HUES48 (cell line): ENCODE measurements around the gene STUM.
A peak's percentile ranks its signal among the peaks of the same experiment; 100 is the strongest.
"Not testable (repeated sequence)": the region's sequence is repeated elsewhere in the genome, so short reads cannot be mapped to it uniquely, and the experiment has no call there.

Experiments used
- H3K27ac ChIP-seq: one replicate; pipeline ENCODE4 v1.7.0; 2013; ENCODE audit warnings: low read depth, low read length, inconsistent platforms
- H3K27me3 ChIP-seq: 2 replicates; pipeline ENCODE4 v1.6.1; 2013; ENCODE audit warnings: mild to moderate bottlenecking, low read length; ENCODE audit not compliant: control insufficient read depth, insufficient read depth
- H3K36me3 ChIP-seq: 2 replicates; pipeline ENCODE4 v1.6.1; 2013; ENCODE audit warnings: low read length; ENCODE audit not compliant: control insufficient read depth, insufficient read depth
- H3K4me1 ChIP-seq: 2 replicates; pipeline ENCODE4 v1.6.1; 2013; ENCODE audit warnings: mild to moderate bottlenecking, low read length; ENCODE audit not compliant: control insufficient read depth, insufficient read depth
- H3K4me3 ChIP-seq: 2 replicates; pipeline ENCODE4 v1.5.1; 2013; ENCODE audit warnings: mild to moderate bottlenecking, low read depth, low read length
- H3K9ac ChIP-seq: 2 replicates; pipeline ENCODE4 v1.6.1; 2013; ENCODE audit warnings: mild to moderate bottlenecking, low read depth, low read length, moderate library complexity
- H3K9me3 ChIP-seq: 2 replicates; pipeline ENCODE4 v1.6.1; 2013; ENCODE audit warnings: low read length; ENCODE audit not compliant: control insufficient read depth, insufficient read depth

The STUM gene, protein sequence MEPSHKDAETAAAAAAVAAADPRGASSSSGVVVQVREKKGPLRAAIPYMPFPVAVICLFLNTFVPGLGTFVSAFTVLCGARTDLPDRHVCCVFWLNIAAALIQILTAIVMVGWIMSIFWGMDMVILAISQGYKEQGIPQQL

DNA sequence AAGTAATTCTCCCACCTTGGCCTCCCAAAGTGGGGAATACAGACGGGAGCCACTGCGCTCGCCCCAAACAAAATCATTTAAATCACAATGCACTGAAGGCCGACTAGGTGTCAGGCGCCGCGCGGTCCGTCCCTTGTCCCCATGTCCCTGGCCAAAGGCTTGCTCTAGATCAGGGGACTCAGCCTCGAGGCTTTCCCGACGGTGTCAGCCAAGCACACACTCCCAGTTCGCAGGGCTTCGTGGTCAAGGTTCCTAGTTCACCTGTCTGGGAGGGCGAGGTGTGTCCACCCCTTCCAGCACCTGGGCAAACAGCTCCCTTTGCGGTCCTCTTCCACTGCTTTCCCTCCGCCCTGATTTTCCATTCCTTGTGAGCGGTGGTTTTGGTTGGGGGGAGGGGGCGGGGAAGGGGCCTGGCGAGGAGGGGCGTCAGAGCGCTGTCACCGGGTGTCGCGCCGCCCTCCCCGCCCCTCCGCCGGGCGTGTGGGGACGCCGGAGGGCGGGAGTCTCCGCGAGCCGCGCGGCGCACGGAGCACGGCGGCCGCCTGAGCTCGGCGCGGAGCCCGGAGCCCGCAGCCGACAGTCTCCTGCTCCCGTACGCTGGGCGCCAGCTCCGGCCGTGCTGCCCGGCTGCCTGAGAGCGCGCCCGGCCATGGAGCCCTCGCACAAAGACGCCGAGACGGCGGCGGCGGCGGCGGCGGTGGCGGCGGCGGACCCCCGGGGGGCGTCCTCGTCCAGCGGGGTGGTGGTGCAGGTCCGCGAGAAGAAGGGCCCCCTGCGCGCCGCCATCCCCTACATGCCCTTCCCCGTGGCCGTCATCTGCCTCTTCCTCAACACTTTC is at the start of gene STUM:
Gene STUM, plus strand, starts transcription at position 509 of the 838 bp plus-strand sequence. Its CDS starts 141 bp downstream, at position 650.
- Histone ChIP-seq H3K27ac (no peak within 1 kb of the TSS), H3K9ac (no peak within 1 kb of the TSS), H3K27me3 (peaks cover 58% of the 10 kb centered on the region), H3K36me3 (no peaks in the 10 kb centered on the region), H3K4me1 (peaks cover 4% of the 10 kb centered on the region), H3K9me3 (no peaks in the 10 kb centered on the region), H3K4me3 (peak within 1 kb of the TSS; percentile 63)

DNA sequence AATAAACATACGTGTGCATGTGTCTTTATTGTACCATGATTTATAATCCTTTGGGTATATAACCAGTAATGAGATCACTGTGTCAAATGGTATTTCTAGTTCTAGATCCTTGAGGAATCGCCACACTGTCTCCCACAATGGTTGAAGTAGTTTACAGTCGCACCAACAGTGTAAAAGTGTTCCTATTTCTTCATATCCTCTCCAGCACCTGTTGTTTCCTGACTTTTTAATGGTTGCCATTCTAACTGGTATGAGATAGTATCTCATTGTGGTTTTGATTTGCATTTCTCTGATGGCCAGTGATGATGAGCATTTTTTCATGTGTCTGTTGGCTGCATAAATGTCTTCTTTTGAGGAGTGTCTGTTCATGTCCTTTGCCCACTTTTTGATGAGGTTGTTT is 48.9 kb upstream of the STUM start:
- peaks cover 14% of the 10 kb centered on the region for H3K4me1 ChIP-seq
- H3K4me3 ChIP-seq, H3K9me3 ChIP-seq, H3K27me3 ChIP-seq, H3K36me3 ChIP-seq, H3K9ac ChIP-seq, H3K27ac ChIP-seq: not testable (repeated sequence)

DNA sequence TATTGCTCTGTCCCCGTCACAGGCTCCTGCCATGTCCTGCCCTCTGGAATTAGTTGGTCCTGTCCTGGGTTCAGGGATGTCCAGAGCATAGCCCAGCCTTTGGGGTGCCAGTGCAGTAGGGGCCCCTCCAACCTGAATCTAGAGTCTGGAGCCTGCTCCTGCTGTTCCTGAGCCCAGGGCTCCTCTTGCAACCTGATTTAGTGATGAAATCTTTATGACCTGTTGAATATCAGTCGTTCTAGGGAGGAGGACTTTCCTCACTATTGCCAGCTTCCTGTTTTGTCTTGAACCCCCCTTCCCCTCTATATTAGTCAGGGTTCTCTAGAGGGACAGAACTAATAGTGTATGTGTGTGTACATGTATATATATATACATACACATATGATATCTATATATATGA is 42.5 kb upstream of the STUM start:
- H3K9ac ChIP-seq, result no peak overlapping the region
- H3K4me3 ChIP-seq, result no peak overlapping the region
- H3K27ac ChIP-seq, result no peak overlapping the region
- H3K9me3 ChIP-seq, result no peaks in the 10 kb centered on the region
- no peaks in the 10 kb centered on the region for H3K4me1 ChIP-seq
- H3K36me3 ChIP-seq, result no peaks in the 10 kb centered on the region
- H3K27me3 ChIP-seq, result peaks cover 15% of the 10 kb centered on the region

DNA sequence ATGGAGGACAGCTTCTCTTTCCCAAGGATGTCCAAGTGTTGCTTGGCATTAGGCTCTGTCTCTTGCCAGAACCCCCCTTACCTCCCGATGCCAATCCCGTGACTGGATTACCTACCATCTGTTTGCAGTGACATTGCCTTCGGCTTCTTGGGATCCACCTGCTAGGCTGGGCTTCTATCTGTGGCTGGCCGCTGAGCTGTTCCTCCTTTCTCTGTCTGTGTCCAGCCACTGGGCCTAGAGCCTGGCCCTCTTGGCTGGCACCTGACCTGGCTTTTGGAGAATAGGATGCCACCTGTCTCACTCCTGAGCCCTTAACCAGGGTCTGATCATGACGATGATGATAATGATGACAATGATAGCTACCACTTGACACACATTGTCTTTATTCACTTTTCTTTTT is 41.6 kb upstream of the STUM start:
- H3K27ac ChIP-seq, result no peak overlapping the region
- H3K9ac ChIP-seq, result no peak overlapping the region
- H3K4me1 ChIP-seq, result no peaks in the 10 kb centered on the region
- H3K4me3 ChIP-seq, result no peak overlapping the region
- H3K36me3 ChIP-seq, result no peaks in the 10 kb centered on the region
- peaks cover 16% of the 10 kb centered on the region for H3K27me3 ChIP-seq
- no peaks in the 10 kb centered on the region for H3K9me3 ChIP-seq

DNA sequence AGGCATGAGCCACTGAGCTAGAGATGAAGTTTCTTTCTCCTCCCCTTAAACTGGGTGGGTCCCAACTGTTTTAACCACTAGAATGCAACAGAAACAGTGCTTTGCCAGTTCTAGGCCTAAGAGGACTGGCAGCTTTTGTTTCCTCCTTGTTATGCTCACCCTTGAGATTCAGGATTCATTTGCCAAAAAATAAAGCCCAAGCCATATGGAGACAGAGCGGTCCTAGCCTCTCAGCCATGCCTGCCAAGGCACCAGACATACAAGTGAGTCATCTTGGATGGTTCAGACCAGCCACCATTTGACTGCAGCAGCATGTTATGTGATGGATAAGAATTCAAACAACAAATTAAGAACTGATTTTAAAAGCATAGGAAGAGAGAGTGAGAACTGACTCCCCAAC is 38.1 kb upstream of the STUM start:
- Histone ChIP-seq H3K4me1 (no peaks in the 10 kb centered on the region), H3K4me3 (no peak overlapping the region), H3K27me3 (peaks cover 12% of the 10 kb centered on the region), H3K9me3 (no peaks in the 10 kb centered on the region), H3K36me3 (no peaks in the 10 kb centered on the region), H3K27ac (no peak overlapping the region), H3K9ac (no peak overlapping the region)

DNA sequence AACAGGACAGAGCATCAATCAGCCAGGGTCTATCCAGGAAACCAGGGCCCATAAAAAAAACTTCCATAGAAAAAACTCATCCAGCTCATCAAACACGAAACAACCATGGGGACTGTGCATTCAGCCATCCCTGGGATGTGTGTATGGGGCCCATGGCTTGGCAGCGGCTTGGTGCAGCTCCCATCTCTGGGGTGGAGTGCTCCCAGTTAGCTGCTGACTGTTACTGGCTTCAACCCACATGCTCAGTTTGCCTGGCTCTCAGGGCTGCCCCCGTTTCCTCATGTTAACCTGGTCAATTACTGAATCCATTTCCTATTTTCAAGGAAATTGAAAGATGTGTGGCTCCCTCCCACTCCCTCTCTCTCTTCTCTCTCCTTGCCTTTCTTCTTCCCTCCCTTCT is 37.3 kb upstream of the STUM start:
- H3K9me3 ChIP-seq, result no peaks in the 10 kb centered on the region
- H3K27ac ChIP-seq, result no peak overlapping the region
- H3K4me1 ChIP-seq, result no peaks in the 10 kb centered on the region
- no peaks in the 10 kb centered on the region for H3K36me3 ChIP-seq
- H3K27me3 ChIP-seq, result peaks cover 12% of the 10 kb centered on the region
- no peak overlapping the region for H3K4me3 ChIP-seq
- H3K9ac ChIP-seq, result no peak overlapping the region

DNA sequence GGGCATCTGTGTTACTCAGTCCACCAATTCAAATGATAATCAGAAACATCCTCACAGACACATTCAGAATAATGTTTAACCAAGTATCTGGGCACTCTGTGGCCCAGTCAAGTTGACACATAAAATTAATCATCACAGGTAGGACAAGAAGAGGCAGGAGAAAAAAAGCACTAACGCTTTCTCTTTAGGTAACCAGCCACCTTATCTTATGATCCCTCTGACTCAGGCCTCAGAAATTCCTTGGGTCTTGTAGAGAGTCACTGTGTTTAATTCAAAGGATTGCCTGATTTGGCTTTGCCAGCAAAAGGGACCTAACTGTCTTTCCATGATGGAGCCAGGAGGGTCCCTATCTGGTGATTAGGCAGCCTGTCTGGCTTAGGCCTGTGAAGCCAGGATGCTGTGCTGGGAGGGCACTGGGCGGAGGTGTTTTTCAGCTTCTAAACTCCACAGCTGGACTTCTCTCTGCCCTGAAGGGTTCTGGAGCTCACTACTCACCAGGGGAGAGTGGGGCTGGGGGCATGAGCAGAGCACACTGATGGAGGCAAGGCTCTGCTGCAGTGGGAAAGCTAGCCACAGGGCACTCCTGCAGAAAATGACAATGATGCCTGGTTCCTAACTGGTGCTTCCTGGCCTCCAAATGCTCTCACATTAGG is 36.4 kb upstream of the STUM start:
- no peaks in the 10 kb centered on the region for H3K36me3 ChIP-seq
- H3K4me1 ChIP-seq, result no peaks in the 10 kb centered on the region
- peaks cover 12% of the 10 kb centered on the region for H3K27me3 ChIP-seq
- no peak overlapping the region for H3K9ac ChIP-seq
- H3K4me3 ChIP-seq, result no peak overlapping the region
- H3K9me3 ChIP-seq, result no peaks in the 10 kb centered on the region
- H3K27ac ChIP-seq, result no peak overlapping the region

DNA sequence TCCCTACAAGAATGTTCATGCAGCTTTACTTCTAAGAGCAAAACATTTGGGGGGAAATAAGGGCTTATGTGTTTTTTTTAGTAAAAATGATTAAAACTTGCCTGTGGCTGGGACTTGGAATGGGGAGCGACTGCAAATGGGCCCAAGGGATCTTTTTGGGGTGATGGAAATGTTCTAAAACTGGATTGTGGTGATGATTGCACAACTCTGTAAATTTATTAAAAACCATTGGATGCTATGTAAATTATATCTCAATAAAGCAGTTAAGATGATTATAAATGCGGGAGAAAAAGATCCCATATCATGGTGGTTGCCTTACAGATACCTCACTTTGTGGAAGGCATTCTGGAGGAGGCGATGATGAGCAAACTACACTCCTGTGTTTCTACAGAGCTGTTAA is 30.2 kb upstream of the STUM start:
- no peaks in the 10 kb centered on the region for H3K36me3 ChIP-seq
- peaks cover 14% of the 10 kb centered on the region for H3K27me3 ChIP-seq
- peaks cover 17% of the 10 kb centered on the region for H3K4me1 ChIP-seq

DNA sequence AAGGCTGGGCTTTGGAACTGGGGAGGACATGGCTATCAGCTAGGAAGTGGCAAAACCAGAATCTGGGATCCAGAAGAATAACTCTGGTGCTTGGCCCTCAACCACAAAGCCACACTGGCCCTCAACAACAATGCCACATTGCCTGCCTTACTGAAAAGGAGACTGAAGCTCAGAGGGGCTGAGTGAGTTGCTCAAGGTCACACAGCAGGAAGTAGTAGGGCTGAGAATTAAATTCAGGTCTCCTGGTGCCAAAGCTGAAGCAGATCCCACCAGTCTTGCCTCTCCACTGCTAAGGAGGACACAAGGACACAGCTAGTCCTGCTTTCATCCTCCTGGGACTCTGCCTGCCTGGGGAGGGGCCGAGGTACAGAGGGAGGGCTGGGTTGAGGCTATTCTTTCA is 29.4 kb upstream of the STUM start:
- Histone ChIP-seq H3K27me3 (peaks cover 14% of the 10 kb centered on the region), H3K36me3 (no peaks in the 10 kb centered on the region), H3K4me3 (no peak overlapping the region)

More for the DNA sequence above, 30.2 kb upstream of the STUM start:
- Histone ChIP-seq H3K4me3 (no peak overlapping the region), H3K9ac (no peak overlapping the region), H3K27ac (no peak overlapping the region), H3K9me3 (no peaks in the 10 kb centered on the region)

DNA sequence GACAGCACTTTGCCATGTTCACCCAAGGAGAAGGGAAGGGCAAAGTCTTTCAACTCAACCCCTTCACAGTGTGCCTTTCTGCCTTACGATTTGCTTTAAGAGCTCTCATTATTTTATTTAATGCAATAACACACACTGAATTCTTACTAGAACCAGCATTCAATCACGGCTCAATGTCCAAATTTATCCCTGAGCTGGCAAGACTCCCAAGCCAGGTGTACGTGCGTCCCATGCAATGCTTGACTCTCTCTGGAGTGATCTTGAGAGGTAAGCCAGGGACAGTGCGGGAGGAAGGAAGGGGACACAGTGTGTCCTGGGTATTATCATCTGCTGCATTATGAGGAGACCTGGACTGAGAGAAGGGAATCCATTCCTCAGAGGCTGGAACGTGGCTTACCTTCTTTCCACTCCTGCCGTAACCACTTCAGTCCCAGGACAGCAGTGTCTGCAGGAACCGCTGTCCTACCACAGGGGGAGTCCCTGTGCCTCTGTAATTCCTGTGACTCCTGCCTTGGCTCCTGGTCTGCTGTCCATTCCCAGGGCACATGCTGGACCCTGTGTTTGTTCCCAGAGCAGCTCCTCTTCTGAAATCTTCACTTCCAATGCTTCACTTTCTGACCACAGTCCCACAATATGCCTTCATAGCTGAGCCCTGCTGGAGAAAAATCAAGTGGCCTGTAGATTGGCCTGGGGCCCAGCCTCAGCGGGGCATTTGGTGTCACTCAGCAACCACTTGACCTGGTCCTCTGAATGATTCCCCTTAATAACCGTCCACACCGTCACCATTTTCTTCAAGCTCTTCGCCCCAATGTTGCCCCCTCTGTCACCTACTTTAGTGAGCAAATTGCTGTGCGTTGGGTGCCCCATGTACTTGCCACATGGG is 28.6 kb upstream of the STUM start:
- H3K36me3 ChIP-seq, result no peaks in the 10 kb centered on the region
- no peak overlapping the region for H3K27ac ChIP-seq
- no peaks in the 10 kb centered on the region for H3K9me3 ChIP-seq
- H3K9ac ChIP-seq, result no peak overlapping the region
- no peak overlapping the region for H3K4me3 ChIP-seq
- peaks cover 17% of the 10 kb centered on the region for H3K4me1 ChIP-seq
- H3K27me3 ChIP-seq, result peaks cover 14% of the 10 kb centered on the region

More for the DNA sequence above, 29.4 kb upstream of the STUM start:
- peaks cover 17% of the 10 kb centered on the region for H3K4me1 ChIP-seq
- no peaks in the 10 kb centered on the region for H3K9me3 ChIP-seq
- H3K27ac ChIP-seq, result no peak overlapping the region
- H3K9ac ChIP-seq, result no peak overlapping the region
